NCI-H1694 treated with DMSO at 0.1 percent for 48 hours (cell line): Measurements from ENCODE around the gene ASH1L.
A peak's percentile ranks its signal among the peaks of the same experiment; 100 is the strongest.
"Not testable (repeated sequence)": the region's sequence is repeated elsewhere in the genome, so short reads cannot be mapped to it uniquely, and the experiment has no call there.

Source experiments
- DNase-seq: peaks from one replicate; lab custom pipeline; 2025; lab: John Stamatoyannopoulos, UW

ASH1L gene

DNA sequence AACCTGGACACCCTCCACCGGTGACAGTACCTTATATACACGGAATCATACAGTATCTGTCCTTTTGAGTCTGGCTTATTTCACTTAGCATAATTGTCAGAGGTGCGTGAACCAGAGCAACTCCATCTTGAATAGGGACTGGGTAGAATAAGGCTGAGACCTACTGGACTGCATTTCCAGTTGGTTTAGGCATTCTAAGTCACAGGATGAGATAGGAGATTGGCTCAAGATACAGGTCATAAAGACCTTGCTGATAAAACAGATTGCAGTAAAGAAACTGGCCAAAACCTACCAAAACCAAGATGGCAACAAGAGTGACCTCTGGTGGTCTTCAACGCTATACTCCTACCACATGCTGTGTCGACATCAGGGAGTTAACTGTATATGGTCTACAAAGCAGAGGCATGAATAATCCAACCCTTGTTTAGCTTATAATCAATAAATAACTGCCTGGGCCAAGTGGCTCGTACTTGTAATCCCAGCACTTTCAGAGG is 255.3 kb downstream of the ASH1L start:
- DNase-seq, result peak; percentile 69

DNA sequence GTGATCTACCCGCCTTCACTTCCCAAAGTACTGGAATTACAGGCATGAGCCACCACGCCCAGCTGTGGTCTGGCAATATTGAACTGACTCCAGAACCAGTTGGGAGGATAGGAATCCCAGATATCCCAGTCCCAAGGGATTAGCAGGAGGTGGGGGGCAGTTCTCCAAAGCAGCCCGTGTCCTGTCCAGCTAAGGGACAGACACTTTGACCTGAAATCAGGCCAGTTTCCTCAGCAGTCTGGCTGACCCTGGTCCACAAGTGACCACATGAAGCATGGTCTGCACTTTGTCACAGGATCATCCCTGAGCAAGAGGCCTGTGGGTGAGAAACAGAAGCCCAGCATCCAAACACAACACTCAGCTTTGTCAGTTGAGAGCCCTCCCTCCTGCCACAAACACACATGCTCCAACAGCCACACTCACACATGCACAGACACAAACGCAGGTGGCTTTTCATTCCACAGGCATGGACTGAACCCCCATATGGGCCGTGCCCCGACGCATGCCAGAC is 256.7 kb downstream of the ASH1L start:
- no peak for DNase-seq

DNA sequence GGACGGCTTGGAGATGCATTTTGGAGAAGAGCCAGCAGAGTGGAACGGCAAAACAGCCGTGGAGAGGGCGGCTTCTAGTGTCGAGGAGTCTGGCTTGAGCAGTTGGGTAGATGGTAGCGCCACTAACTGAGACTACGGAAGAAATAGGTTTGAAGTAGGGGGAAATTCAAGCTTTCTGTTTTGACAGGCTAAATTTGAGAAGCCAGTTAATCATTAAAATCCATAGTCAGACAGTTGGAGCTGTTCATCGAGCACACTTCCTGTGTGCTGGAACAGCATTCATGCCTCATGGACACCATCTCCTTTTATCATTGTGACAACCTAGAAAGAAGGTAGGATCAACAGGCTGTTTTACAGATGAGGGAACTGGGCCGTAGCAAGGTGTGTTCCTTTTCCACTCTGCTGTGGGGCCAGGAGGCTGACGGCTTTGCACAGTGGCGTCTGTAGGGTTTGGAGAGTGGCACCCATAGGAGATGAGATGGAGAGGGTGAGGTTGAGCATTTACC is 258.0 kb downstream of the ASH1L start:
- no peak for DNase-seq

DNA sequence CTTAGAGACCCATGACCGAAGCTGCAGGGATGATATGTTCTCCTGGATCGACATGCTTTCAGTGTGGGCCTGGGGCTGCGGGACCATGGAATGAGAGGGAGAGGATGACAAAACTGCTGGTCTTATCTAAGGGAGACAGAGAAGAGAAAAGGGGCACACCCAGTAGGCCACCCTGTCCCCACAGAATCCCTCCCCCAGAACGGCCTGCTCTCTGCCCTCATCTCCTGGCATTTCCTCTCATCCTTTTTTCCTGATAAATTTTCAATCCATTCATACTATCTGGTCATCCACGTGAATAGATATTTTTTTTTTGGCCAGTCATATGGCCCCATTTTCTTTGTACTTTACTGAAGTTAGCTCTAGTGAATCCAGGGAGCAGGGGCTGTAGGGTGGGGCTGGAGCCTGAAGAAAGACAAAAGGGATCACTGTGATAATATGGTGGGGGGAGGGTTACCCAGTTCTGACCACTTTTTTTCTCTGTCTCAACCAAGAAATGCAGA is 261.2 kb downstream of the ASH1L start, which contains the start of gene PKLR:
TSS of gene PKLR (minus strand) at position 97 of the 500 bp plus-strand sequence. CDS start at position 54, 43 bp downstream.
- no peak for DNase-seq

DNA sequence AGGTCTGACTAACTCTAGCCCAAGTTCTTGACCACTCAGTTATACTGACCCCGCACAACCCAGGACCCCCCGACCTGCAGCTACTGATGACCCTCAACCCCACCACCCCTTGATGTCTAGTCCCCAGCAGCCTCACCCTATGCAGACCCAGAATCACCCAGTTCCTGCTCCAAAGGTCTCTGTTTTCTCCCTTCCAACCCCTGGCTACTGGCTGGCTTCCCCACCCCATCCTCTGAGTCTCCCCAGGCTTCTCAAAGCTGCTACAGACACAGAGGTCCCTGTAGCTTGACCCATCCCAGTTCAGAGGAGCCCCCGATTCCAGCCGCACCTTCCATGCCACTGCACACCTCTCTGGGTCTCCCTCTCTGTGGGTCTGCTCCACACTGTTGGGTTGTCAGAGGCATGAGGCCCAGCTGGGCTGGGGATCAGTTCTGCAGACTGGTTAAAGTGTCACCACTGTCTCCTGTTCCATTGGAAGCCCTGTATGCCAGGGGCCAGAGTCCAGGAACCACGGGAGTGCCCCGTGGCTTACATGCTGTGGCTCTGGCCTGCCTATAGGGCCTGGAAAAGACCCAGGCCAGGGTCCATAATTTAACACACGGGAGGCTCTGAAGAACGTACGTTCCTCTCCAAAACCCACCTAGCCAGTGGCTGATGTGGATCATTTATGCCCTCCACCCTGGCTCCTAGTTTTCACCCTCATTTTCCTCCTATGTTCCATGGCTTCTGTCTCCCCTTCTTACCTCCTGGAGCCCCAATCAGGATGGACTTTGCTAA is 261.9 kb downstream of the ASH1L start:
- no peak for DNase-seq

DNA sequence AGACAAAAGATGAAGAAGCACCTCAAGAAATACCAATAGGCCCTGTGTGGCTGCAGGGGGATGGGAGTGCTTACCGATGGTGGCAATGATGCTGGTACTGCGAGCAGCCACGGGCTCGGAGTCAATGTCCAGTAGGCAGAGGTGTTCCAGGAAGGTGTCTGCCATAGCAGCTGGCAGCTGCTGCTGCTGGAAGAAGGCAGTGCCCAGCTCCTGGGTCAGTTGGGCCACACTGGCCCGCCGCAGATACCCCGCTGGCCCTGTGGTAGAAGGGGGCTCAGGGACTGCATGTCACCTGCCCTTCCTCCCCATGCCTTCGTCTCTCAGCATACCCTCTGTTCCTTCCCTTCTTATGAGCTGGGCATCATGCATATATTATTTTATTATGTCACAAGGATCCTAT is 262.6 kb downstream of the ASH1L start:
- DNase-seq, result no peak

DNA sequence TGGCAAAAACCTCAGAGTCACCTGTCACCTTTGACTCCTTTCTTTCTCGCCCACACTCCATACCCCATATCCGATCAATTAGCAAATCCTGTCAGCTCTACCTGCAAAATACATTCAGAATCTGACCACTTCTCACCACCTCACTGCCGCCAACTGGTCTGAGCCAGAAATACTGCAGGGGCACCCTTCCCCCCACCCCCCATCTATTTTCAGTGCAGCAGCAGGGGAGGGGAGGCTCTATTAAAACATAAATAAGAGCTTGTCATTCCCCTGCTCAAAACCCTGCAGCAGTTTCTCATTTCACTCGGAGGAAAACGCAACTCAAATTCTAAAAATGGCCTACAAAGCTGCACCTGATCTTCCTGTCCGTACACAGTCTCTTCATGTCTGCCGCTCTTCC is 265.2 kb downstream of the ASH1L start:
- DNase-seq, result no peak

DNA sequence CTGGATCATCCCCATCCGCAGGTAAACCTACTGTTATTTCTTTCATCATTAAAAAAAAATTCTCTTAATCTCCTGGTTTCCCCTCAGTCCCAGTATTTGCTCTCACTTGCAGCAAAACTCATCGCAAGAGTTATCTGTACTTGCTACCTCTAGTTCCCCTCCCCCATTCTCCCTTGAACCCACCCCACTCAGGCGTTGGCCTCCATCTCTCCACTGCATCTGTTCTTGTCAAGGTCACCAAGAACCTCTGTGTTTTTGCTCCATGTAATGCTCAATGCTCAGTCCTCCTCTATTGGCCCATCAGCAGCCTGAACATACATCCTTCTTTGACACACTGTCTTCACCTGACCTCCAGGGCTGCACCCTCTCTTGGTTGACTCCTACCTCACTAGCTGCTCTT is 265.9 kb downstream of the ASH1L start:
- DNase-seq, result no peak

DNA sequence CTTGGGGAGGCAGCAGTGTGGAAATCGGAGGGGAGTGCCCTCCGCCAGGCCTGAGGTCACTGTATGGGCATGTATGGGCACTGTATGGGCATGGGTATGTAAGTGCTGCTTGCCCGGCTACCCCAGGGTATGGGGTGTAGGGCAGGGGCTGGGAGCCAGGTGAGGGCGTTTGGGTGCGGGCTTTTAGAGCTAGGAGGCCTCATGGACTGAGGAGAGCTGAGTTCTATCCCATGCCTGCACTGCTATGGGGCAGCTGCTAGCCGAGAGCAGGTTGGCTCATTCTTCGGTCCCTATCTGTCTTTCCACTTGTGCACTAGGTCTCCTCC is 266.7 kb downstream of the ASH1L start:
- no peak for DNase-seq

DNA sequence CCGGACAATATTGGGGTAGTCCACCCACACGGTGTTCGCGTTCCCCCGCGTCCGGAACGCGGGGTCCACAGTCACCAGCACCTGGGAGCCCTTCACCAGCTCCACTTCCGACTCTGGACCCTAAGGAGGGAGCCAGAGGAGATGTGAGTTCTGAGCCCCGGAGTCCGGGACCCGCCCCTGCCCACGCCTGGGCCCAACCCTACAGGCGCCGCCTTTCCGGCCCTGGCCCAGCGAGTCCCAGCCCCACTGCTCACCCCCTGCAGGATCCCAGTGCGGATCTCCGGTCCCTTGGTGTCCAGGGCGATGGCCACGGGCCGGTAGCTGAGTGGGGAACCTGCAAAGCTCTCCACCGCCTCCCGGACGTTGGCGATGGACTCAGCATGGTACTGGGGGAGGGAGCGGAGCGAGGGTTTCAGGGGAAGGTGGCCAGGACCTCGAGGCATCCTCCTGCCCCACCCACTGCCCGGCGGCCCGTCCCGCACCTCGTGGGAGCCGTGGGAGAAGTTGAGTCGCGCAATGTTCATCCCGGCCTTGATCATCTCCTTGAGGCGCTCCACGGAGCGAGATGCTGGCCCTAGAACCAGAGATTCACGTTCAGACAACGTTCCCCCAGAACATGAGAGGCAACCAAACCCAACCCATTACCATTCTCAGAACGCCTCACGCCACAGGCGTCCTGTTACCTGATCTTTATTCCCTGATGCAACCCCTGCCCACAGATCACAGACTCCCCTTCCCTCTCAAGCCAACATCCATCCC is 267.2 kb downstream of the ASH1L start:
- no peak for DNase-seq

DNA sequence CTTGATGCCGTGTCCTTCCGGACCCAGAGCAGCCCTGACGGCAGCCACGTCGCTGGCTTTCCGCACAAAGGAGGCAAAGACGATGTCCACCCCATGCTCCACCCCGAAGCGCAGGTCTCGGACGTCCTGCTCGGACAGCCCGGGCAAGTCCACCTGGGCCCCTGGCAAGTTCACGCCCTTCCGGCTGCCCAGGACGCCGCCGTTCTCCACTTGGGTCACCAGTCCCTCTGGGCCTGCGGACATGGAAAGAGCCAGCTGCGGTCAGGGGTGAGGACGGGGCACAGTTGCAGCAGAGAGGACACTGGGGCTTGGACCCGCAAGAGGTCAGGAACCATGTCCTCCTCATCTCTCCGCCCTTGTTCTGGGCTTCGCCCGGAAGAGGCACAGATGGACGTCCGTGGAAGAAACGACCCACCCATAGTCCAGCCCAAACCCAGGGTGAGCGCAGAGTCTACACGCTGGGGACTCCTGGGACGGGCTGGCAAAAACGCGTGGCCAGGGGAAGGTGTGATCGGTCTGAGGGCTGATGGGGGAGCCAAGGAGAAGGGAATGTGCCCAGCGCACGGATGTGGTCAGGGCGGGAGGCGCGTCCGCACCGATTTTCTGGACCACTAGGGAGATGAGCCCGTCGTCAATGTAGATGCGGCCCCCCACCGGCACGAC is 268.0 kb downstream of the ASH1L start:
- DNase-seq, result no peak

DNA sequence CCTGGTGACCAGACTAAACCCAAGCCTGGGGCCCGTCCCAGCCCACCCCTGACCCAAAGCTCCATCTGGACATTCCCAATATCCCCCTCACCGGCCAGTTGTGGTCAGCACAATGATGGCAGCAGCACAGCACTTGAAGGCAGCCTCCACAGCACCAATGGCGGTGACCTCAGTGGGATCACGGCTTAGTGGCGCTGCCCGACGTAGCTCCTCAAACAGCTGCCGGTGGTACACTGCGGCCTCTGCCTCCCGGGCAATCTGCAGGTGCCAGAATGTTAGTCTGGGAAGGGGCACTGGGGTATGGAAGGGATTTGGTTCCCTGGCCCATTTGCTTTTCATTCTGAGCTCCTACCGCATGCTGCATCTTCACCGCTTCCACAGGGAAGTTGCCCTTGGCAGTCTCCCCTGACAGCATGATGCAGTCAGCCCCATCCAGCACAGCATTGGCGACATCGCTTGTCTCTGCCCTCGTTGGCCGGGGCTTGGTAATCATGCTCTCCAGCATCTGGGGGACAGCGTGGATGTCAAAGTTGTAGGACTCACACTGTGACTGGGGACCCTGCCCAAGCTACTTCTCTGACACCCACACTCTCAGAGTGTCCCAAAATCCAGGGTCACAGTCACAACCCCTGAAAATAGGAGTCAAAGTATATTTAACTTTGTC is 269.4 kb downstream of the ASH1L start:
- no peak for DNase-seq

DNA sequence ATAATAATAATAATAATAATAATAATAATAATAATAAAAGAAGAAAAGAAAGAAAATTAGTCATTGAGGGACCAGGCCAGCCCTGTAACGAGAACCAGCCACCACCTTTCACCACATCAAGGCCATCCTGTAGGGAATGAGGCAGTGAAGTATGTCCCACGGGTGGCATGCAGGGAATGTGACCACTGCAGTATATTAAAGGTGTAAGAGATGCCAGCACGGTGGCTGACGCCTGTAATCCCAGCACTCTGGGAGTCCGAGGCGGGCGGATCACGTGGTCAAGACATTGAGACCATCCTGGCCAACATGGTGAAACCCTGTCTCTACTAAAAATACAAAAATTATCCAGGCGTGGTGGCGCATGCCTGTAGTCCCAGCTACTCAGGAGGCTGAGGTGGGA is 271.6 kb downstream of the ASH1L start:
- not testable (repeated sequence) for DNase-seq

DNA sequence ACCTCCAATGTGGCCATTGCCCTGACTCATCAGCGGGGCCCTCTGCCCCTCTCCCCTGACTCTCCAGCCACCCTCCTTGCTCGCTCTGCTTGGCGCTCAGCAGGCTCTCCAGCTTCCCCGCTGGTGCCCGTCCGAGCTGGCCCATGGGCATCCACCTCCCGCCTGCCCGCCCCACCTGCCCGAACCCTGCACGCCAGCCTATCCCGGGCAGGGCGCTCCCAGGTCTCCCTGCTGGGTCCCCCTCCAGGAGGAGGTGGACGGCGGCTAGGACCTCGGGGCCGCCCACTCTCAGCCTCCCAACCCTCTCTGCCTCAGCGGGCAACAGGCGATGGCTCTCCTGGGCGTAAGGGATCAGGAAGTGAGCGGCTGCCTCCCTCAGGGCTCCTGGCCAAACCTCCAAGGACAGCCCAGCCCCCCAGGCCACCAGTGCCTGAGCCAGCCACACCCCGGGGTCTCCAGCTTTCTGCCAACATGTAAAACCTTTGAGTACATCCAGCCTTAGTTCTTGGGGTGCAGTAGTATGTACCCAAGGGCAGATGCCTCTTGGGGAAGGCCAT is 274.5 kb downstream of the ASH1L start:
- no peak for DNase-seq

DNA sequence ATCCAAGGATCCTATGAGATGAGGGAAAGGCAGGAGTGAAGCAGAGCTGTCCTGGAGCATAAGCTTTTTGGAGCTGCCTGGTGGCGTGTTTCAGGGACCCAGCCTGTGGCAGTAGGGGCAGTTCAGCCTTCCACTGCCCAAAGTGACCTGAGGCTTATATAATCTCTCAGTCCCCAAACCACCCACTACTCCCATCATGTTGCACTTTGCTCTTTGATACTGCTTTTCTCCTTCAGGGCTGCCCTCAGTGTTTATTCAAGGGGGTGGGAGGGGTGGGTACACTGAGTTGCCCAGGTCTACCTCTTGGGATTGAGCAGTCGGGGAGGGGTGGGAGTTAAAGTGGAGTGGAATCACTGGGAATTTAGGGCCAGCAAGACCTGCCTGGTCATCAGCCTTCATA is 276.1 kb downstream of the ASH1L start:
- no peak for DNase-seq

DNA sequence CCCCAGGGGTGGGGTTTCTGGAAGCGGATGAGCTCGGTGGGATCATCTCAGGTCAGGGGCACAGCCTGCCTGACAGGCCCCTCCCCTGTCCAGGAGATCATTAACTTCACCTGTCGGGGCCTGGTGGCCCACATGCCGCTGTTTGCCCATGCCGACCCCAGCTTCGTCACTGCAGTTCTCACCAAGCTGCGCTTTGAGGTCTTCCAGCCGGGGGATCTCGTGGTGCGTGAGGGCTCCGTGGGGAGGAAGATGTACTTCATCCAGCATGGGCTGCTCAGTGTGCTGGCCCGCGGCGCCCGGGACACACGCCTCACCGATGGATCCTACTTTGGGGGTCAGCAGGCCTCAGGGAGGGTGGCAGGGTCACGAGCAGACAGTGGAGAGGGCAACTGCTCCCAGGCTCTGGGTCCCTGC is 277.0 kb downstream of the ASH1L start:
- no peak for DNase-seq
